Measurements from ENCODE around the gene MOB2. TPM values are rescaled to one million over a fixed set of nuclear protein-coding genes. Genes with fewer than 3 reads are reported as not detected.
A peak's percentile ranks its signal among the peaks of the same experiment; 100 is the strongest.

The MOB2 gene
- total RNA-seq, 2 experiments from 2014 or later, result 13.2 to 14.0 TPM

GRCh38 chr11:1529286-1529685, 42.7 kb upstream of the MOB2 start:
- Mint-ChIP-seq H3K4me1 (ENCODE audit: low read depth) (peaks cover 38% of the 10 kb centered on the region), H3K27ac (no peak overlapping the region), H3K27me3 (no peaks in the 10 kb centered on the region), H3K4me3 (no peak overlapping the region), H3K36me3 (ENCODE audit: low read depth) (no peaks in the 10 kb centered on the region), H3K9me3 (no peaks in the 10 kb centered on the region)
- ChIA-PET CTCF (interaction anchor here (0.9 kb wide), 1 partner anchor 10 kb away, joined by 3 read pairs; no protein-coding TSS in a partner anchor), POLR2A (interaction anchor here (0.9 kb wide), 1 partner anchor 29 kb away, joined by 3 read pairs; no protein-coding TSS in a partner anchor)
- intact Hi-C loops (cut with micrococcal nuclease), result no loop called here
- no peak for ATAC-seq
- TF ChIP-seq, protein P1, sequence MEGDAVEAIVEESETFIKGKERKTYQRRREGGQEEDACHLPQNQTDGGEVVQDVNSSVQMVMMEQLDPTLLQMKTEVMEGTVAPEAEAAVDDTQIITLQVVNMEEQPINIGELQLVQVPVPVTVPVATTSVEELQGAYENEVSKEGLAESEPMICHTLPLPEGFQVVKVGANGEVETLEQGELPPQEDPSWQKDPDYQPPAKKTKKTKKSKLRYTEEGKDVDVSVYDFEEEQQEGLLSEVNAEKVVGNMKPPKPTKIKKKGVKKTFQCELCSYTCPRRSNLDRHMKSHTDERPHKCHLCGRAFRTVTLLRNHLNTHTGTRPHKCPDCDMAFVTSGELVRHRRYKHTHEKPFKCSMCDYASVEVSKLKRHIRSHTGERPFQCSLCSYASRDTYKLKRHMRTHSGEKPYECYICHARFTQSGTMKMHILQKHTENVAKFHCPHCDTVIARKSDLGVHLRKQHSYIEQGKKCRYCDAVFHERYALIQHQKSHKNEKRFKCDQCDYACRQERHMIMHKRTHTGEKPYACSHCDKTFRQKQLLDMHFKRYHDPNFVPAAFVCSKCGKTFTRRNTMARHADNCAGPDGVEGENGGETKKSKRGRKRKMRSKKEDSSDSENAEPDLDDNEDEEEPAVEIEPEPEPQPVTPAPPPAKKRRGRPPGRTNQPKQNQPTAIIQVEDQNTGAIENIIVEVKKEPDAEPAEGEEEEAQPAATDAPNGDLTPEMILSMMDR (IDR thresholded peaks at IDR 0.05), result no peak
- DNase-seq, result no peak

GRCh38 chr11:1528710-1529109, 42.1 kb upstream of the MOB2 start:
- Mint-ChIP-seq H3K4me1 (ENCODE audit: low read depth) (peaks cover 41% of the 10 kb centered on the region), H3K4me3 (no peak overlapping the region), H3K9me3 (no peaks in the 10 kb centered on the region), H3K27me3 (no peaks in the 10 kb centered on the region), H3K36me3 (ENCODE audit: low read depth) (no peaks in the 10 kb centered on the region), H3K27ac (no peak overlapping the region)
- intact Hi-C loops (cut with micrococcal nuclease), result no loop called here
- TF ChIP-seq, protein P1 (IDR thresholded peaks at IDR 0.05), result no peak
- ATAC-seq, result no peak
- CTCF ChIA-PET, result interaction anchor here (0.9 kb wide), 1 partner anchor 9 kb away, joined by 3 read pairs; no protein-coding TSS in a partner anchor
- POLR2A ChIA-PET, result interaction anchor here (0.9 kb wide), 1 partner anchor 29 kb away, joined by 3 read pairs; no protein-coding TSS in a partner anchor
- DNase-seq, result no peak

- Mint-ChIP-seq H3K4me1 (ENCODE audit: low read depth) (peaks cover 54% of the 10 kb centered on the region), H3K27ac (no peak overlapping the region), H3K36me3 (ENCODE audit: low read depth) (no peaks in the 10 kb centered on the region), H3K27me3 (no peaks in the 10 kb centered on the region), H3K9me3 (no peaks in the 10 kb centered on the region), H3K4me3 (no peak overlapping the region)
- TF ChIP-seq, protein P1 (IDR thresholded peaks at IDR 0.05), result no peak
- DNase-seq, result no peak
- intact Hi-C loops (cut with micrococcal nuclease), result no loop called here
- no peak for ATAC-seq
- CTCF ChIA-PET, result interaction anchor here (1.0 to 1.5 kb wide), 2 partner anchors 12 to 48 kb away, joined by 3 to 4 read pairs; no protein-coding TSS in a partner anchor
- POLR2A ChIA-PET, result interaction anchor here (0.5 kb wide), 1 partner anchor 198 kb away, joined by 3 read pairs; no protein-coding TSS in a partner anchor
Measured at GRCh38 chr11:1526785-1527184, 40.2 kb upstream of the MOB2 start.

DNA sequence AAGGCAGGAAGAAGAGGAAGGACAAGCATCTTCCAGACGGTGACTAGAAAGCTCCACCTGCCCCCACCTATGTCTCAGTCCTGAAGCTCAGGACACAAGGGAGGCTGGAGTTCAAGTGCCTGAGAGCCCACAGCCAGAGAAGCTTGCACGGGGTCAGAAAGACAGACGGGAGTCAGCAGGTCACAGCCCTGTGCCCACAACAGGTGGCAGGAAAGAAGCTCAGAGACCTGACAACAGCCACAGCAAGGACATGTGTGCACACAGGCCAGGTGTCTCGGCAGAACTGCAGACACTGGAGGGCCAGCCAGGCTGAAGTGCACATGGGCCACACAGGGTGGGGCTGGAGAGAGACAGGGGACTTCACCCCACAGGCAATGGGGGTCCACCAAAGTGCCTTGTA, 37.2 kb upstream of the MOB2 start:
- H3K4me3 Mint-ChIP-seq, result no peak overlapping the region
- peak overlapping the region; percentile 68 for H3K27ac Mint-ChIP-seq
- H3K9me3 Mint-ChIP-seq, result no peaks in the 10 kb centered on the region
- ChIA-PET CTCF (interaction anchor here (0.8 to 1.7 kb wide), 3 partner anchors 8 to 51 kb away, joined by 3 to 10 read pairs (median 5); no protein-coding TSS in a partner anchor), POLR2A (interaction anchor here (1.1 kb wide), 1 partner anchor 35 kb away, joined by 3 read pairs; no protein-coding TSS in a partner anchor)
- no peak for DNase-seq
- no peaks in the 10 kb centered on the region for H3K27me3 Mint-ChIP-seq
- TF ChIP-seq, protein P1 (IDR thresholded peaks at IDR 0.05), result no peak
- intact Hi-C loops (cut with micrococcal nuclease), result no loop called here
- peaks cover 42% of the 10 kb centered on the region for H3K4me1 Mint-ChIP-seq (ENCODE audit: low read depth)
- peak; percentile 30 for ATAC-seq
- H3K36me3 Mint-ChIP-seq (ENCODE audit: low read depth), result no peaks in the 10 kb centered on the region

DNA sequence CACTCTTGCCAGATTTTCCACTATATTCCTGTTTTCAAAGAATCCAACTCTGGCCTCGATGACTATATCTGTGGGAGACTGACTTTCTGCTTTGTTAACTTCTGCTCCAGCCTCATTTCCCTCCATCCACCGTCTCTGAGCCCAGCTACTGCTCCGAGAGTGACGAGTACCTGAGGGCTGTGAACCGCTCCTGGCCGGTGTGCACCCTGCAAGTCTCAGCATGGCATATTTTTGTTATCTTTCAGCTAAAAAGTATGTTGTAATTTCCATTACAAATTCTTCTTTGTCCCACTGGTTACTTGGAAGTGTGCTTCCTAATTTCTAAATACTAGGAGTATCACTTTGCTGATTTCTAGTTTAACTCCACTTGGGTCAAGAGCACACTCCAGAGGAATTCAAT, 36.5 kb upstream of the MOB2 start:
- no peak for DNase-seq
- ATAC-seq, result no peak
- no peaks in the 10 kb centered on the region for H3K36me3 Mint-ChIP-seq (ENCODE audit: low read depth)
- intact Hi-C loops (cut with micrococcal nuclease), result no loop called here
- no peak overlapping the region for H3K27ac Mint-ChIP-seq
- H3K4me3 Mint-ChIP-seq, result no peak overlapping the region
- ChIA-PET CTCF (interaction anchor here (0.8 to 1.7 kb wide), 3 partner anchors 9 to 52 kb away, joined by 3 to 10 read pairs (median 5); no protein-coding TSS in a partner anchor), POLR2A (interaction anchor here (0.5 to 1.1 kb wide), 2 partner anchors 34 to 76 kb away, joined by 3 to 5 read pairs; no protein-coding TSS in a partner anchor)
- TF ChIP-seq, protein P1 (IDR thresholded peaks at IDR 0.05), result no peak
- H3K9me3 Mint-ChIP-seq, result no peaks in the 10 kb centered on the region
- peaks cover 41% of the 10 kb centered on the region for H3K4me1 Mint-ChIP-seq (ENCODE audit: low read depth)
- H3K27me3 Mint-ChIP-seq, result no peaks in the 10 kb centered on the region
